ENCODE results near the gene UBB.
A peak's percentile ranks its signal among the peaks of the same experiment; 100 is the strongest.
"Not testable (repeated sequence)": the region's sequence is repeated elsewhere in the genome, so short reads cannot be mapped to it uniquely, and the experiment has no call there.

Gene UBB

GRCh38 chr17:16374146-16374938, 6.5 kb upstream of the UBB start:
- DNase-seq (ENCODE audit: low spot score), result no peak

DNA sequence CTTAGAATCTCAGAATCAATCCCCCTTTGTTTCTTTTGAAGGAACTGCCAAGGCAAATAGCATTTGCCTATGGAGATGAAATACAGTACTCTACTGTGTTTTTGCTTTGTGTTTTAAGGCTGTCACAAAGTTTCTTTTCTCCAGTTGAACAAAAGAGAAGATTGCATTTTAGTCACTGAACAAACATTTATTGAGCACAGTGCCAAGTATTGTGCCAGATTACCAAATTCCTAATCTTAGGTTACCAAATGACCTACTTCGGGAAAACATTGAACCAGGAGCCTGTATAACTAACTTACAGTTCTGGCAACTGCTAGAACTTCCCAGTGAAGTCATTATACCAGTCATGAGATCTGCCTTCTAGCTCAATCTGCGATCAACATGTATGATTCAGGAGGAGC, 3.0 kb upstream of the UBB start:
- no peak for DNase-seq (ENCODE audit: low spot score)

DNA sequence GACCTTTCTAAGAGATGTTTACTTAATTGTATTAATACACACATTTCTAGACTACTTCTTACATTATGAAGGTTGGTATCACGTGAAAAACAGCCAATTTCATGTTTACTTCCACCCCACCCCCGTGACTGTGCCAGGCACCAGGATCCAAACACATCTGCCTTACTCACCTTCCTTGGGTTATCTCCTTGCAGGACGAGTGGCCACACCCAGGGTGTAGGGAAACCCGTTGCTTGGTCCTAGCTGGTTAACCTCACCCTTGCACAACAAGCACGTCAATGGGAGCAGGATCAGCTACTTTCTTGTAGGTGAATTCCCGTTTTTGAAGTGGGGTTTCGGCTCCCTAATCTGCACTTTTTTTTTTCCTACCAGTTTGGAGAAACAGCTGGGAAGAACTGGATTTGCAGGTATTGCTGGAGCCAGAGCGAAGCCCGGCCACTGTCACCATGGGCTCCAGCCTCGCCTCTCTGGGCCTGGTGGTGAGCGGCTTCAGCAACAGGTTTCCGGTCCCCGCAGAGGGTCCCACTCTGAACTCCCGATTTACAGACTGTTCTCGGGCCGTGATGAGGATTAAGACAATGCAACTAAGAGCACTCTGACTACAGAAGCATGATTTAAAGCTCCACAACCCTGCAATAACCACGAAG, 2.1 kb upstream of the UBB start:
- DNase-seq (ENCODE audit: low spot score), result no peak

DNA sequence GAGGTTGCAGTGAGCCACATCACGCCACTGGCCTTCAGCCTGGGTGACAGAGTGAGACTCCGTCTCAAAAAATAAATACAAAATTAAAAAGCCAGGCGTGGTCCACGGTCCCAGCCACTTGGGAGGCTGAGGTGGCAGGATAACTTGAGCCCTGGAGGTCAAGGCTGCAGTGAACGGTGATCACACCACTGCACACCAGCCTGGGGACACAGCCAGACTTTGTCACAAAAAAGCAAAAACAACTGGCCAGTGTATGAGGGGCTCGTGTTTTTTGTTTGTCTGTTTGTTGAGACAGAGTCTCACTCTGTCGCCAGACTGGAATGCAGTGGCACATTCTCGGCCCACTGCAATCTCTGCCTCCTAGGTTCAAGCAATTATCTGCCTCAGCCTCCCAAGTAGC, 1.2 kb upstream of the UBB start:
- no peak for DNase-seq (ENCODE audit: low spot score)

DNA sequence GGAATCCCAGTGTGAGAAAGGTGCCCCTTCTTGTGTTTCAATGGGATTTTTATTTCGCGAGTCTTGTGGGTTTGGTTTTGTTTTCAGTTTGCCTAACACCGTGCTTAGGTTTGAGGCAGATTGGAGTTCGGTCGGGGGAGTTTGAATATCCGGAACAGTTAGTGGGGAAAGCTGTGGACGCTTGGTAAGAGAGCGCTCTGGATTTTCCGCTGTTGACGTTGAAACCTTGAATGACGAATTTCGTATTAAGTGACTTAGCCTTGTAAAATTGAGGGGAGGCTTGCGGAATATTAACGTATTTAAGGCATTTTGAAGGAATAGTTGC, 567 bp downstream of the UBB start:
- DNase-seq (ENCODE audit: low spot score), result no peak

- DNase-seq (ENCODE audit: low spot score), result no peak
These were observed 2.3 kb downstream of the UBB start for GRCh38 chr17:16383216-16383615.

- DNase-seq (ENCODE audit: low spot score), result no peak
These were observed 2.9 kb downstream of the UBB start for GRCh38 chr17:16383772-16384287.

DNA sequence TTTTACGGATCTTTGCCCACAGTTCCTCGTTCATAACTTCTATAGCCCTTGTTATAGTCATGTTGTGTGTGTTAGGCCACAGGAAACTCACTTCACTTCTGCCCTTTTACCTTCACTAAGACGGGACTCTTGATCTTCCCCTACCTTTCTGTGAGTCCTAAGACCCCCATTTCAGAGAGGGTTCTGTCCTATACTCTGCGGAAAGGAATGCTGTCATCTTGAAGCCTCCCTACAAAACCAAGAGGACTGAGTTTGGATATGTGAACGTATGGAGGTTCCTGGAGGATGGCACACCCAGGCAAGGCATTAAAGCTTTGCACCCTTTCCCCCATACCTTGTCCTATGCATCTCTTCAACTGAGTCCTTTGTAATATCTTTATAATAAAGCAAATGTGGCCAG, 3.7 kb downstream of the UBB start:
- DNase-seq (ENCODE audit: low spot score), result no peak

GRCh38 chr17:16386126-16386507, 5.2 kb downstream of the UBB start:
- DNase-seq (ENCODE audit: low spot score), result not testable (repeated sequence)

DNA sequence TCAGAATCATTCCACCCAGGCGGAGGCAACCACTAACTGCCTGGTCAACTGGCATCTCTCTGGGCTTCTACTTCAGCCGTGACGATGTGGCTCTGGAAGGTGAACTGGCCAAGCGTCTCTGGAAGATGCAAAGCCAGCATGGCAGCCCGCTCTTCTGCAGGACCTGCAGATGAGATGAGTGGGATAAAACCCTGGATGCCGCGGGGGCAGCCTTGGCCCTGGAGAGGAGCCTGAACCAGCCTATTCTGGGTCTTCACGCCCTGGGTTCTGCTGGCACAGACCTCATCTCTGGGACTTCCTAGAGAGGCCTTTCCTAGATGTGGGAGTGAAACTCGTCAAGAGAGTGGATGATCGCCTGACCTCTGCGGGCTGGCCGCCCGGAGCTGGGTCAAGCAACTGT, 10.6 kb downstream of the UBB start:
- DNase-seq (ENCODE audit: low spot score), result no peak

DNA sequence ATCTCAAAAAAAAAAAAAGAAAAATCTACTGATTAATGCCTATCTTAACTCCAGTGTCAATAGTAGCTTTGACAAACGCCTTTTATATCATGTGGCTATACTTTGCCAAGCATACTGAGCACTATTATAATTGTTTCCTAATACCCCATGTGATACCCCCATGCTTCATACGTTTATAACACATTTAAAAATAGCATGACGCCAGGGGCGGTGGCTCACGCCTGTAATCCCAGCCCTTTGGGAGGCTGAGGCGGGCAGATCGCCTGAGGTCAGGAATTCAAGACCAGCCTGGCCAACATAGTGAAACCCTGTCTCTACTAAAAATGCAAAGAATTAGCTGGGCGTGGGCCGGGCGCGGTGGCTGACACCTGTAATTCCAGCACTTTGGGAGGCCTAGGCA, 11.6 kb downstream of the UBB start:
- DNase-seq (ENCODE audit: low spot score), result not testable (repeated sequence)

DNA sequence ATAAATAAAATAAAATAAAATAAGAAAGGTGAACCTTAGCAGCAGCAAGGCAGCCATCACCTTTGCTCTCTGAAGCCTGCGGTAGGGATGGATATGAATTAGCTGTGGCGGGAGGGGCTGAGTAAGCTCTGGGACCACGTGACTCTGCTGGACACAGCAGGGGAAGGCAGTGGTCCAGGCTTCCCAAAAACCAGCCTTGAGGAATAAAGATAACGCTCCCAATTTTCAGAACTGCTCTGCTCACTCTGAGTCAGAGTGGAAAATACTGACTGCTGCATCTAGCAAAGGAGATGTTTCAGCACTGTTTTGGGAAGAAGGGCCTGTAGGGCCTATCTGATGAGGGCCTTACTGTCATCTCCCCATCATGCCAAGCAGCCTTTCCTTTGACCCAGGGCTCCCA, 15.0 kb downstream of the UBB start:
- not testable (repeated sequence) for DNase-seq (ENCODE audit: low spot score)

- DNase-seq (ENCODE audit: low spot score), result not testable (repeated sequence)
These were observed 15.8 kb downstream of the UBB start for GRCh38 chr17:16396693-16397092.

- peak; percentile 60 for DNase-seq (ENCODE audit: low spot score)
These were observed 17.7 kb downstream of the UBB start for GRCh38 chr17:16398270-16399267.

DNA sequence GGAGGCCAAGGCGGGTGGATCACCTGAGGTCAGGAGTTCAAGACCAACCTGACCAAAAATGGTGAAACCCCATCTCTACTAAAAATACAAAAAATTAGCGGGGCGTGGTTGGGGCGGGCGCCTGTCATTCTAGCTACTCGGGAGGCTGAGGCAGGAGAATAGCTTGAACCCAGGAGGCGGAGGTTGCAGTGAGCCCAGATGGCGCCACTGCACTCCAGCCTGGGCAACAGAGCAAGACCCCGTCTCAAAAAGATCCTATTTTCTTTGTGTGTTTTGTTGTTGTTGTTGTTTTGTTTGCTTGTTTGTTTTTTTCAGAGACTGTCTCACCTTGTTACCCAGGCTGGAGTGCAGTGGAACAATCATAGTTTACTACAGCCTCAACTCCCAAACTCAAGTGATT, 23.0 kb downstream of the UBB start:
- not testable (repeated sequence) for DNase-seq (ENCODE audit: low spot score)

DNA sequence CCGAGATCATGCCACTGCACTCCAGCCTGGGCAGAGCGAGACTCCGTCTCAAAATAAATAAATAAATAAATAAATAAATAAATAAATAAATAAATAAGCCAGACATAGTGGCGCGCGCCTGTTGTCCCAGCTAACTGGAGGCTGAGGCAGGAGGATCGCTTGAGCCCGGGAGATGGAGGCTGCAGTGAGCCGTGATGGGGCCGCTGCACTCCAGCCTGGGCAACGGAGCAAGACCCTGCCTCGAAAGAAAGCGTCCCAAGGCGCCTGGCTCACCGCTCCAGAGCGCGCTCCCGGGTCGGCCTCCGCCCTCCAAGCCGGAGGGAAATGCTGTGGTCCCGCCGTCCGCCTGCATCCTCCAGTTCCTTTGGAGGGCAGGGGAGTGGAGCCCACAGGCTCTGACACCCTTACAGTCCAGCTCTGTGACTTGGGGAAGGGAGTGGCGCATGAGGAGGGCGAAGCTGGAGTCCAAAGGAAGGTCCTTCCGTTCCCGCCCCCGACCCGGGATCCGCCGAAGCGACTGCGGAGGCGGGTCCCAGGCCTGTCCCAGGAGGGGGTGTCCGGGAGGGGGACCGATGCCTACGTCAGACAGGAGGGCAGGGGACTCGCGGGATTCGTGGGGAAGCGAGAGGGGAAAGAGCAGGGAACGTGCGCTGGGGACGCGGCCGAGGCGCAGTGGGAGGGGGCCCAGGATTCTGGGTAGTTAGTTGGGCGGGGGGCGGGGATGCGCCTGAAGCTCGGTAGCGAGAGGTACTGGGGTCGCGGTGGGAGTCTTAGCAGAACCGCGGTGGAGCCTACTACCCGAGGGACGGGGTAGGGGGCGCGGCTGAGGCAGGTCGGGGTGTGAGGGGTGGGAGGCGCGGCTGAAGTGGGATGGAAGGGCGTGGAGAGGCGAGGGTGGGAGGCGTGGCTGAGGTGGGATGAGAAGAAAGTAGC, 26.1 kb downstream of the UBB start:
- peak; percentile 64 for DNase-seq (ENCODE audit: low spot score)

- peak; percentile 58 for DNase-seq (ENCODE audit: low spot score)
These were observed 27.2 kb downstream of the UBB start for GRCh38 chr17:16407911-16408588.

DNA sequence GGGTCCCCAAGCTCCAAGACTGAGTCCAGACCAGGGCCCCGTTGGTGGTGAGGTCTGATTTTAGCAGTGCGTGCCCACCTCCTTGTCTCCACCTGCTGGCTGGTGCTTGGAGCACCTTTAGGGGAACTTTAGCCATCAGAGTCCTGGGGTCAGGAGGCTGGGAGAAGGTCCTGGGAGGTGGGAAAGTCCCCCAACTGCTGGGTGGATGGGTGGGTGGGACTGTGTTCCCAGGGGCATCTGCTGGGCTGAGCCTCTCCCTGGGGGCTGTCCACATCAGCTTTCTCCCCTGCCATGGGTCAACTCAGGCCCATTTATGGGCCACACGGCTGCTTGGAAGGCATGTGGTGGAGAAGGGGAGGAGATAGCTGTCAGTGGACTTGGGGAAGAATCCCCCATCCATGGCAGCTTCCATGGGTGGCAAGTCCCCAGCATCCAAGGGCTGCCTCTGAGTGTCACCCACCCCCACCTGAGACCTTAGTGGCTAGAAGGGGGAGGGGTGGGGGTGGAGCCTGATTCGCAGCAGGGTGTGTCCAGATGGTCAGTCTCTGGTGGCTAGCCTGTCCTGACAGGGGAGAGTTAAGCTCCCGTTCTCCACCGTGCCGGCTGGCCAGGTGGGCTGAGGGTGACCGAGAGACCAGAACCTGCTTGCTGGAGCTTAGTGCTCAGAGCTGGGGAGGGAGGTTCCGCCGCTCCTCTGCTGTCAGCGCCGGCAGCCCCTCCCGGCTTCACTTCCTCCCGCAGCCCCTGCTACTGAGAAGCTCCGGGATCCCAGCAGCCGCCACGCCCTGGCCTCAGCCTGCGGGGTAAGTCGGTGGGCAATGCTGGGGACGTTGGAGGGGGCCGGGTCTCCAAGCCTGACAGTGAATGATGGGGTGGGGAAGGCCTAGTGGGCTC, 34.4 kb downstream of the UBB start, which contains the start of gene TRPV2:
TRPV2 (plus strand) TSS at position 541 of the 894 bp plus-strand sequence. CDS start 2,098 bp downstream, outside the sequence.
- no peak for DNase-seq (ENCODE audit: low spot score)

GRCh38 chr17:16417399-16417798, 36.5 kb downstream of the UBB start:
- DNase-seq (ENCODE audit: low spot score), result no peak

Measured in SK-N-DZ (cell line).